Osteoblast (primary cell): ENCODE results near the gene EXO1. TPM values are rescaled to one million over a fixed set of nuclear protein-coding genes. Genes with fewer than 3 reads are reported as not detected.
A peak's percentile ranks its signal among the peaks of the same experiment; 100 is the strongest.
"Not testable (repeated sequence)": the region's sequence is repeated elsewhere in the genome, so short reads cannot be mapped to it uniquely, and the experiment has no call there.

Experiments used
- DNase-seq: peaks from one replicate; pipeline ENCODE4 v3.0.0; 2011; ENCODE audit warnings: low spot score, mixed read lengths; ENCODE audit not compliant: insufficient read length; ENCODE audit errors: missing footprints
- H2AFZ ChIP-seq: 2 replicates; pipeline ENCODE4 v1.6.0; 2011; ENCODE audit warnings: mild to moderate bottlenecking, low read length
- H3K27ac ChIP-seq: 2 replicates; pipeline ENCODE4 v1.5.1; 2011; ENCODE audit warnings: mild to moderate bottlenecking, low read depth, low read length, moderate library complexity
- H3K27me3 ChIP-seq: 2 replicates; pipeline ENCODE4 v1.6.0; 2012; ENCODE audit warnings: mild to moderate bottlenecking, control low read depth, inconsistent platforms, low read length, moderate library complexity; ENCODE audit not compliant: insufficient read depth
- H3K36me3 ChIP-seq: 2 replicates; pipeline ENCODE4 v1.5.1; 2011; ENCODE audit warnings: mild to moderate bottlenecking, low read length, control low read depth, moderate library complexity; ENCODE audit not compliant: insufficient read depth
- H3K4me1 ChIP-seq: 2 replicates; pipeline ENCODE4 v1.5.1; 2011; ENCODE audit warnings: mild to moderate bottlenecking, low read length, control low read depth, moderate library complexity; ENCODE audit not compliant: insufficient read depth
- H3K4me2 ChIP-seq: 2 replicates; pipeline ENCODE4 v1.6.0; 2011; ENCODE audit warnings: mild to moderate bottlenecking, low read length; ENCODE audit not compliant: insufficient read depth
- H3K4me3 ChIP-seq: fragments of 200-600 bp; sonication (generic); 3 replicates; pipeline ENCODE4 v1.5.1; 2012; ENCODE audit warnings: mild to moderate bottlenecking, low read length, inconsistent platforms; ENCODE audit not compliant: insufficient read depth
- H3K79me2 ChIP-seq: 2 replicates; pipeline ENCODE4 v1.6.0; 2012; ENCODE audit warnings: mild to moderate bottlenecking, low read length, control low read depth, inconsistent platforms; ENCODE audit not compliant: insufficient read depth
- H3K9me3 ChIP-seq: 2 replicates; pipeline ENCODE4 v1.5.1; 2011; ENCODE audit warnings: low read depth, low read length, control low read depth
- H4K20me1 ChIP-seq: 2 replicates; pipeline ENCODE4 v1.6.0; 2012; ENCODE audit warnings: mild to moderate bottlenecking, low read length, control low read depth; ENCODE audit not compliant: insufficient read depth
- CTCF ChIP-seq: IDR thresholded peaks from 2 replicates; pipeline ENCODE4 v1.5.1; 2011; ENCODE audit warnings: mild to moderate bottlenecking, low read depth, low read length, moderate library complexity; ENCODE audit errors: extremely low read depth
- total RNA-seq: library from RNA; depleted of rRNA; stranded (reverse); fragments of >200 nt; gene quantifications from 2 replicates; pipeline ENCODE4 v1.2.3, GENCODE V29; 2012

Gene EXO1
- total RNA-seq, 1 donor: 1.8 TPM

- H3K4me1 ChIP-seq: peaks cover 4% of the 10 kb centered on the region
- no peak overlapping the region for H3K27ac ChIP-seq
- no peaks in the 10 kb centered on the region for H3K9me3 ChIP-seq
- no peak for TF ChIP-seq CTCF
- H3K4me2 ChIP-seq: no peak overlapping the region
- no peaks in the 10 kb centered on the region for H3K79me2 ChIP-seq
- no peak for DNase-seq
- H3K27me3 ChIP-seq: peaks cover 3% of the 10 kb centered on the region
- H3K36me3 ChIP-seq: no peaks in the 10 kb centered on the region
- H3K4me3 ChIP-seq: no peak overlapping the region
- H4K20me1 ChIP-seq: no peaks in the 10 kb centered on the region
- H2AFZ ChIP-seq: no peak overlapping the region
Measured at GRCh38 chr1:241822846-241823245, 25.2 kb upstream of the EXO1 start.

GRCh38 chr1:241823925-241824324, 24.1 kb upstream of the EXO1 start:
- H3K36me3 ChIP-seq: no peaks in the 10 kb centered on the region
- H3K27ac ChIP-seq: no peak overlapping the region
- H4K20me1 ChIP-seq: no peaks in the 10 kb centered on the region
- H3K9me3 ChIP-seq: no peaks in the 10 kb centered on the region
- H3K4me3 ChIP-seq: no peak overlapping the region
- no peak overlapping the region for H3K4me2 ChIP-seq
- no peak overlapping the region for H2AFZ ChIP-seq
- DNase-seq: no peak
- no peak for TF ChIP-seq CTCF
- no peaks in the 10 kb centered on the region for H3K79me2 ChIP-seq
- peaks cover 9% of the 10 kb centered on the region for H3K4me1 ChIP-seq
- H3K27me3 ChIP-seq: no peaks in the 10 kb centered on the region

GRCh38 chr1:241825581-241825980, 22.4 kb upstream of the EXO1 start:
- Histone ChIP-seq H3K9me3 (no peaks in the 10 kb centered on the region), H3K4me2 (peak overlapping the region; percentile 46), H3K27me3 (no peaks in the 10 kb centered on the region), H3K36me3 (no peaks in the 10 kb centered on the region), H2AFZ (peak overlapping the region; percentile 80), H3K27ac (no peak overlapping the region), H3K4me3 (no peak overlapping the region), H4K20me1 (no peaks in the 10 kb centered on the region), H3K79me2 (no peaks in the 10 kb centered on the region), H3K4me1 (peaks cover 9% of the 10 kb centered on the region)
- no peak for DNase-seq
- no peak for TF ChIP-seq CTCF

- H3K4me1 ChIP-seq, H3K9me3 ChIP-seq, H3K79me2 ChIP-seq, H3K36me3 ChIP-seq, DNase-seq, H3K27me3 ChIP-seq, H2AFZ ChIP-seq, H3K4me2 ChIP-seq, H4K20me1 ChIP-seq, H3K27ac ChIP-seq, H3K4me3 ChIP-seq: not testable (repeated sequence)
Measured at GRCh38 chr1:241826613-241827012, 21.4 kb upstream of the EXO1 start.
